HEK293T (cell line): ENCODE results near the gene CRIM1.

ENCODE experiments used
- CTCF ChIA-PET: fragments of 350-600 bp; formaldehyde crosslinking; extraction: SDS; loops from one replicate; lab custom pipeline; 2021; ENCODE audit warnings: antibody characterized with exemption, inconsistent platforms; lab: Yijun Ruan, JAX
- POLR2A ChIA-PET: fragments of 350-600 bp; formaldehyde crosslinking; extraction: SDS; loops from one replicate; lab custom pipeline; 2020; ENCODE audit warnings: antibody characterized with exemption, inconsistent platforms; lab: Yijun Ruan, JAX
- DNase-seq: peaks from one replicate; pipeline ENCODE4 v3.0.0; 2012; ENCODE audit warnings: mixed read lengths; ENCODE audit errors: extremely low spot score
- ARNT ChIP-seq: fragments of 450-650 bp; IDR thresholded peaks from 2 replicates; pipeline ENCODE4 v1.6.1; 2017; ENCODE audit warnings: mild to moderate bottlenecking
- BHLHE40 ChIP-seq: fragments of 450-650 bp; IDR thresholded peaks from 2 replicates; pipeline ENCODE4 v1.6.1; 2016; ENCODE audit warnings: mild to moderate bottlenecking, moderate library complexity, borderline replicate concordance
- CTBP1 ChIP-seq: fragments of 450-650 bp; IDR thresholded peaks from 2 replicates; pipeline ENCODE4 v1.6.1; 2016; ENCODE audit warnings: borderline replicate concordance
- ELF4 ChIP-seq: fragments of 450-650 bp; IDR thresholded peaks from 2 replicates; pipeline ENCODE4 v1.6.1; 2017; ENCODE audit warnings: antibody characterized with exemption
- FOXA1 ChIP-seq: fragments of 450-650 bp; IDR thresholded peaks from 2 replicates; pipeline ENCODE4 v1.6.1; 2016; ENCODE audit warnings: mild to moderate bottlenecking
- FOXK2 ChIP-seq: fragments of 450-650 bp; IDR thresholded peaks from 2 replicates; pipeline ENCODE4 v1.6.1; 2016; ENCODE audit warnings: mild to moderate bottlenecking
- FOXM1 ChIP-seq: fragments of 450-650 bp; IDR thresholded peaks from 2 replicates; pipeline ENCODE4 v1.6.1; 2017; ENCODE audit warnings: mild to moderate bottlenecking, borderline replicate concordance
- HDGF ChIP-seq: fragments of 450-650 bp; IDR thresholded peaks from 2 replicates; pipeline ENCODE4 v1.6.1; 2017; ENCODE audit warnings: antibody characterized with exemption, borderline replicate concordance
- L3MBTL2 ChIP-seq: fragments of 450-650 bp; conservative IDR thresholded peaks from 2 replicates; pipeline ENCODE4 v1.6.1; 2016; ENCODE audit warnings: mild to moderate bottlenecking
- LEF1 ChIP-seq: fragments of 450-650 bp; IDR thresholded peaks from 2 replicates; pipeline ENCODE4 v1.6.1; 2017; ENCODE audit warnings: mild to moderate bottlenecking, borderline replicate concordance
- NFRKB ChIP-seq: fragments of 450-650 bp; IDR thresholded peaks from 2 replicates; pipeline ENCODE4 v1.6.1; 2016; ENCODE audit warnings: mild to moderate bottlenecking, moderate library complexity
- SP1 ChIP-seq: fragments of 450-650 bp; IDR thresholded peaks from 2 replicates; pipeline ENCODE4 v1.6.1; 2017
- SUZ12 ChIP-seq: fragments of 450-650 bp; IDR thresholded peaks from 2 replicates; pipeline ENCODE4 v1.6.1; 2016; ENCODE audit warnings: mild to moderate bottlenecking
- TARDBP ChIP-seq: fragments of 450-650 bp; IDR thresholded peaks from 2 replicates; pipeline ENCODE4 v1.6.1; 2016
- ZNF384 ChIP-seq: fragments of 450-650 bp; IDR thresholded peaks from 2 replicates; pipeline ENCODE4 v1.6.1; 2016
- TF ChIP-seq, protein P1 (sequence below): fragments of 450-650 bp; IDR thresholded peaks from 2 replicates; pipeline ENCODE4 v1.6.1; 2016

CRIM1 gene

GRCh38 chr2:36530178-36530982, 174.8 kb downstream of the CRIM1 start:
- CTCF ChIA-PET, result no interaction called here
- no peak for DNase-seq

GRCh38 chr2:36530983-36531354, 175.4 kb downstream of the CRIM1 start:
- DNase-seq, result no peak
- ChIA-PET CTCF (no interaction called here), POLR2A (interaction anchor here (0.6 kb wide), 1 partner anchor 12 kb away, joined by 3 read pairs; no protein-coding TSS in a partner anchor)
- no peak for TF ChIP-seq HDGF
- TF ChIP-seq NFRKB, result no peak
- no peak for TF ChIP-seq CTBP1
- TF ChIP-seq SP1, result no peak
- TF ChIP-seq ARNT, result no peak
- no peak for TF ChIP-seq ELF4
- TF ChIP-seq FOXK2, result no peak
- TF ChIP-seq SUZ12, result no peak
- no peak for TF ChIP-seq TARDBP
- TF ChIP-seq FOXM1, result no peak
- no peak for TF ChIP-seq BHLHE40
- TF ChIP-seq, protein P1, sequence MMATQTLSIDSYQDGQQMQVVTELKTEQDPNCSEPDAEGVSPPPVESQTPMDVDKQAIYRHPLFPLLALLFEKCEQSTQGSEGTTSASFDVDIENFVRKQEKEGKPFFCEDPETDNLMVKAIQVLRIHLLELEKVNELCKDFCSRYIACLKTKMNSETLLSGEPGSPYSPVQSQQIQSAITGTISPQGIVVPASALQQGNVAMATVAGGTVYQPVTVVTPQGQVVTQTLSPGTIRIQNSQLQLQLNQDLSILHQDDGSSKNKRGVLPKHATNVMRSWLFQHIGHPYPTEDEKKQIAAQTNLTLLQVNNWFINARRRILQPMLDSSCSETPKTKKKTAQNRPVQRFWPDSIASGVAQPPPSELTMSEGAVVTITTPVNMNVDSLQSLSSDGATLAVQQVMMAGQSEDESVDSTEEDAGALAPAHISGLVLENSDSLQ, result no peak
- TF ChIP-seq LEF1, result no peak

More at GRCh38 chr2:36530178-36530982, 174.8 kb downstream of the CRIM1 start:
- POLR2A ChIA-PET, result no interaction called here
- TF ChIP-seq ELF4, result no peak

DNA sequence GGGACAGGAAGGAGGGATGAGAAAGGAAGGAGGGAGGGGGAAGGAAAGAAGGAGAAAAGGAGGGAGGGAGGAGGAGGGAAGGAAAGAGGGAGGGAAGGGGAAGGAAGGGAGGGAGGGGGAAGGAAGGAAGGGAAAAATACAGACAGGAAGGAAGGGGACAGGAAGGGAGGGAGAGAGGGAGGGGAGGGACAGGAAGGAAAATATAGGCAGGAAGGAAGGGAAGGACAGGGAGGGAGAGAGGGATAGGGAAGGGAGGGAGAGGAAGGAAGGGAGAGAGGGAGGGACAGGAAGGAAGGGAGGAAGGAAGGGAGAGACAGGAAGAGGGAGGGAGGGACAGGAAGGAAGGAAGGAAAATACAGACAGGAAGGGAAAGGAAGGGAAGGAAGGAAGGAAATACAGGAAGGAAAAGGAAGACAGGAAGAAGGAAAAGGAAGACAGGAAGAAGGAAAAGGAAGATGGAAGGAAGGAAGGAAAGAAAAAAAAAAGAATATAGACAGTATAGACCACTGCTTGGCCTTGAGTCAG, 178.8 kb downstream of the CRIM1 start:
- no peak for DNase-seq
- POLR2A ChIA-PET, result no interaction called here
- CTCF ChIA-PET, result no interaction called here
- TF ChIP-seq FOXM1 (no peak), FOXA1 (no peak), L3MBTL2 (no peak), SUZ12 (no peak), LEF1 (no peak), ELF4 (no peak), HDGF (no peak), NFRKB (no peak), BHLHE40 (no peak)

GRCh38 chr2:36535099-36535498, 179.5 kb downstream of the CRIM1 start:
- no peak for DNase-seq
- CTCF ChIA-PET, result no interaction called here
- TF ChIP-seq, protein P1, result no peak
- no peak for TF ChIP-seq CTBP1
- TF ChIP-seq LEF1, result no peak
- TF ChIP-seq L3MBTL2, result no peak
- TF ChIP-seq FOXK2, result no peak
- TF ChIP-seq BHLHE40, result no peak
- TF ChIP-seq ARNT, result no peak
- TF ChIP-seq SP1, result no peak
- no peak for TF ChIP-seq HDGF
- TF ChIP-seq FOXM1, result no peak
- no peak for TF ChIP-seq TARDBP
- no peak for TF ChIP-seq NFRKB
- no peak for TF ChIP-seq FOXA1
- no peak for TF ChIP-seq ELF4
- no peak for TF ChIP-seq SUZ12
- TF ChIP-seq ZNF384, result no peak
- POLR2A ChIA-PET, result no interaction called here

DNA sequence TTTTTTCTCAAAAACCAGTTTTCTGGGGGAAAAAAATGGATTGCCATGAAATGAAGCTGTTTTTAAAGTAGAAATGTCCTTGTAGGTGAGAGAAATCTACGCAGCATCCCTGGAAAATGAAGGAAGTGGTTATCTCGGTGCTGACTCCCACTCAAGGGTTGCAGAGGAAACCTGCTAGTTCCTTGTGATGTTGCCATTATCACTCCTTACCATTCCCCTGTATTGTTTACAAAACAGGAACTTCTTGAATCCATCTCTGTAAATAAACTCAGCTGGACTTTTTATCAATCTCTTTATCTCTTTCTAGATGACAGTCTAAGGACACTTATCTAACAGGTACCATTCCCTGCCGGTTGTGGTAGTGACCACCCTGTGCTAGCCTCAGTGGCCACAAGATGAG, 181.2 kb downstream of the CRIM1 start:
- CTCF ChIA-PET, result no interaction called here
- no peak for DNase-seq
- POLR2A ChIA-PET, result no interaction called here
- no peak for TF ChIP-seq BHLHE40

GRCh38 chr2:36538335-36538734, 182.8 kb downstream of the CRIM1 start:
- DNase-seq, result no peak
- TF ChIP-seq NFRKB (no peak), LEF1 (no peak), ELF4 (no peak), ARNT (no peak), FOXK2 (no peak)
- ChIA-PET CTCF (no interaction called here), POLR2A (no interaction called here)

- ChIA-PET POLR2A (no interaction called here), CTCF (no interaction called here)
- TF ChIP-seq, protein P1, result no peak
- TF ChIP-seq SP1, result no peak
- no peak for TF ChIP-seq SUZ12
- TF ChIP-seq CTBP1, result no peak
- no peak for TF ChIP-seq L3MBTL2
- no peak for TF ChIP-seq ELF4
- no peak for TF ChIP-seq FOXM1
- TF ChIP-seq HDGF, result no peak
- TF ChIP-seq ZNF384, result no peak
- no peak for TF ChIP-seq NFRKB
- DNase-seq, result no peak
These were observed 184.1 kb downstream of the CRIM1 start for GRCh38 chr2:36539631-36540030.
